Coronary artery (tissue), 2 donors: Measurements from ENCODE around the gene CDK10.

Experiments
- DNase-seq: peaks from one replicate; pipeline ENCODE4 v3.0.0-alpha.2; 2017; ENCODE audit warnings: low spot score
- H3K27ac ChIP-seq, 2 donors: fragments of 200-600 bp; sonication (generic); one replicate each; pipeline ENCODE4 v1.5.1; 2016 to 2019
- H3K4me3 ChIP-seq: fragments of 200-600 bp; sonication (generic); 2 replicates; pipeline ENCODE4 v1.5.1; 2016; ENCODE audit warnings: mild to moderate bottlenecking, moderate library complexity
- CTCF ChIP-seq: fragments of 200-600 bp; sonication (generic); IDR thresholded peaks from one replicate; pipeline ENCODE4 v1.5.1; 2019; ENCODE audit warnings: antibody characterized with exemption

The CDK10 gene

GRCh38 chr16:89727406-89728120 lies 41.1 kb downstream of the CDK10 start:
- Histone ChIP-seq H3K4me3 (no peak overlapping the region), H3K27ac (no peak overlapping the region)
- TF ChIP-seq CTCF = no peak
- DNase-seq = no peak

GRCh38 chr16:89729293-89729692 lies 42.8 kb downstream of the CDK10 start:
- no peak for DNase-seq
- no peak for TF ChIP-seq CTCF
- no peak overlapping the region for H3K4me3 ChIP-seq
- H3K27ac ChIP-seq = no peak overlapping the region

- DNase-seq = no peak
- Histone ChIP-seq H3K27ac (no peak overlapping the region), H3K4me3 (no peak overlapping the region)
- no peak for TF ChIP-seq CTCF
Observed at GRCh38 chr16:89729863-89730593, 43.5 kb downstream of the CDK10 start.

GRCh38 chr16:89730610-89731234 lies 44.2 kb downstream of the CDK10 start:
- Histone ChIP-seq H3K4me3 (no peak overlapping the region), H3K27ac (no peak overlapping the region)
- no peak for TF ChIP-seq CTCF
- DNase-seq = no peak

- TF ChIP-seq CTCF = no peak
- no peak for DNase-seq
- Histone ChIP-seq H3K27ac (no peak overlapping the region), H3K4me3 (no peak overlapping the region)
Observed at GRCh38 chr16:89732142-89732917, 45.8 kb downstream of the CDK10 start.

- no peak for DNase-seq
- Histone ChIP-seq H3K27ac (no peak overlapping the region), H3K4me3 (no peak overlapping the region)
- no peak for TF ChIP-seq CTCF
Observed at GRCh38 chr16:89732918-89733242, 46.4 kb downstream of the CDK10 start.
